ENCODE data around the gene OTOP1.

GRCh38 chr4:4202510-4202909 is 24.2 kb downstream of the OTOP1 start:
- TF ChIP-seq CTCF (IDR thresholded peaks at IDR 0.05; ENCODE audit: low read depth, low read length) (no peak), EZH2phosphoT487 (IDR thresholded peaks at IDR 0.05; ENCODE audit: low read depth) (no peak)

Measured in OCI-LY3 (cell line).